Activated T-helper 17 cell treated with anti-CD3 and anti-CD28 coated beads, Interleukin-2, amount 50 U/mL, for 72 hours (primary cell): ENCODE results near the gene DCAF8. TPM values are rescaled to one million over a fixed set of nuclear protein-coding genes. Genes with fewer than 3 reads are reported as not detected.
A peak's percentile ranks its signal among the peaks of the same experiment; 100 is the strongest.

Experiments
- ATAC-seq: fragments of 150-1000 bp; cut with Tn5 transposase; replicated peaks from 2 replicates; pipeline ENCODE4 v1.10.0; 2021; ENCODE audit warnings: mild to moderate bottlenecking, moderate library complexity
- H3K27ac Mint-ChIP-seq: one replicate; pipeline ENCODE4 v1.8.0; 2022; ENCODE audit warnings: mixed read lengths
- H3K27me3 Mint-ChIP-seq: one replicate; pipeline ENCODE4 v1.8.0; 2022; ENCODE audit warnings: mixed read lengths
- H3K36me3 Mint-ChIP-seq: one replicate; pipeline ENCODE4 v1.8.0; 2022; ENCODE audit warnings: low read depth, mild to moderate bottlenecking, mixed read lengths
- H3K4me1 Mint-ChIP-seq: one replicate; pipeline ENCODE4 v1.8.0; 2022; ENCODE audit warnings: mixed read lengths
- H3K4me3 Mint-ChIP-seq: one replicate; pipeline ENCODE4 v1.8.0; 2022; ENCODE audit warnings: mild to moderate bottlenecking, mixed read lengths
- H3K9me3 Mint-ChIP-seq: one replicate; pipeline ENCODE4 v1.8.0; 2022; ENCODE audit warnings: mixed read lengths
- total RNA-seq, 2 donors: library from RNA; stranded (reverse); gene quantifications; one replicate each; pipeline ENCODE4 v1.2.3, GENCODE V29; 2022

Gene DCAF8
- total RNA-seq, 2 donors from 2014 or later = 126 to 175 TPM

GRCh38 chr1:160168609-160169369 lies 93.6 kb downstream of the DCAF8 start:
- Mint-ChIP-seq H3K27me3 (peaks cover 36% of the 10 kb centered on the region), H3K27ac (no peak overlapping the region), H3K9me3 (no peaks in the 10 kb centered on the region), H3K4me1 (peaks cover 9% of the 10 kb centered on the region), H3K36me3 (no peaks in the 10 kb centered on the region), H3K4me3 (no peak overlapping the region)
- no peak for ATAC-seq

GRCh38 chr1:160168016-160168415 lies 94.3 kb downstream of the DCAF8 start:
- H3K27ac Mint-ChIP-seq = no peak overlapping the region

GRCh38 chr1:160167580-160167979 lies 94.8 kb downstream of the DCAF8 start:
- peaks cover 35% of the 10 kb centered on the region for H3K27me3 Mint-ChIP-seq
- peak; percentile 55 for ATAC-seq
- peaks cover 9% of the 10 kb centered on the region for H3K4me1 Mint-ChIP-seq
- H3K27ac Mint-ChIP-seq = no peak overlapping the region
- H3K36me3 Mint-ChIP-seq = no peaks in the 10 kb centered on the region
- H3K4me3 Mint-ChIP-seq = no peak overlapping the region
- H3K9me3 Mint-ChIP-seq = no peaks in the 10 kb centered on the region

More at GRCh38 chr1:160168016-160168415, 94.3 kb downstream of the DCAF8 start:
- no peak overlapping the region for H3K4me3 Mint-ChIP-seq
- H3K36me3 Mint-ChIP-seq = no peaks in the 10 kb centered on the region
- peaks cover 9% of the 10 kb centered on the region for H3K4me1 Mint-ChIP-seq
- no peaks in the 10 kb centered on the region for H3K9me3 Mint-ChIP-seq
- peaks cover 35% of the 10 kb centered on the region for H3K27me3 Mint-ChIP-seq
- no peak for ATAC-seq

GRCh38 chr1:160167056-160167455 lies 95.3 kb downstream of the DCAF8 start:
- H3K36me3 Mint-ChIP-seq = no peaks in the 10 kb centered on the region
- no peak overlapping the region for H3K4me3 Mint-ChIP-seq
- ATAC-seq = no peak
- H3K9me3 Mint-ChIP-seq = no peaks in the 10 kb centered on the region
- H3K27me3 Mint-ChIP-seq = peaks cover 32% of the 10 kb centered on the region
- H3K4me1 Mint-ChIP-seq = peaks cover 9% of the 10 kb centered on the region
- H3K27ac Mint-ChIP-seq = no peak overlapping the region

GRCh38 chr1:160166166-160166868 lies 96.0 kb downstream of the DCAF8 start:
- Mint-ChIP-seq H3K9me3 (no peaks in the 10 kb centered on the region), H3K4me1 (peaks cover 9% of the 10 kb centered on the region), H3K27me3 (peaks cover 30% of the 10 kb centered on the region), H3K36me3 (no peaks in the 10 kb centered on the region), H3K27ac (no peak overlapping the region), H3K4me3 (no peak overlapping the region)
- no peak for ATAC-seq

Other genes starting within 250 kb of the DCAF8 start
- gene PIGM, start 230.6 kb downstream of the DCAF8 start, total RNA-seq = 1 to 10 TPM; 3.5 to 4.2 TPM
- not detected for gene KCNJ10, start 192.4 kb downstream of the DCAF8 start, total RNA-seq
- under 1 TPM in 1 of 2 donors, not detected in 1; 0.13 TPM for gene KCNJ9, start 181.0 kb downstream of the DCAF8 start, total RNA-seq
- gene IGSF8, start 163.9 kb downstream of the DCAF8 start, total RNA-seq = 10 to 100 TPM; 23.8 to 30.8 TPM
- not detected for gene ATP1A2, start 146.8 kb downstream of the DCAF8 start, total RNA-seq
- under 1 TPM in 1 of 2 donors, not detected in 1; 0.48 TPM for gene ATP1A4, start 110.9 kb downstream of the DCAF8 start, total RNA-seq
- gene CASQ1, start 72.0 kb downstream of the DCAF8 start, total RNA-seq = not detected
- gene PEA15, start 57.2 kb downstream of the DCAF8 start, total RNA-seq = 10 to 100 TPM; 48.7 to 49.4 TPM
- 10 to 100 TPM; 48.3 to 61.4 TPM for gene PEX19, start 22.6 kb upstream of the DCAF8 start, total RNA-seq
- 100 to 1,000 TPM; 136 to 178 TPM for gene COPA, start 80.7 kb upstream of the DCAF8 start, total RNA-seq
- gene NCSTN, start 80.8 kb upstream of the DCAF8 start, total RNA-seq = 10 to 100 TPM; 58.7 to 67.4 TPM
- 1 to 10 TPM; 1.0 to 1.1 TPM for gene NHLH1, start 104.5 kb upstream of the DCAF8 start, total RNA-seq
- not detected for gene VANGL2, start 138.0 kb upstream of the DCAF8 start, total RNA-seq